Activated effector memory CD4-positive, alpha-beta T cell treated with anti-CD3 and anti-CD28 coated beads, Interleukin-2, amount 50 U/mL, for 16 hours (primary cell): Measurements from ENCODE around the gene PHC1.

Source experiments
- DNase-seq: peaks from one replicate; pipeline ENCODE4 v3.0.0-alpha.2; 2020

The PHC1 gene

GRCh38 chr12:8950702-8951478, 36.6 kb downstream of the PHC1 start:
- DNase-seq = peak; percentile 66

DNA sequence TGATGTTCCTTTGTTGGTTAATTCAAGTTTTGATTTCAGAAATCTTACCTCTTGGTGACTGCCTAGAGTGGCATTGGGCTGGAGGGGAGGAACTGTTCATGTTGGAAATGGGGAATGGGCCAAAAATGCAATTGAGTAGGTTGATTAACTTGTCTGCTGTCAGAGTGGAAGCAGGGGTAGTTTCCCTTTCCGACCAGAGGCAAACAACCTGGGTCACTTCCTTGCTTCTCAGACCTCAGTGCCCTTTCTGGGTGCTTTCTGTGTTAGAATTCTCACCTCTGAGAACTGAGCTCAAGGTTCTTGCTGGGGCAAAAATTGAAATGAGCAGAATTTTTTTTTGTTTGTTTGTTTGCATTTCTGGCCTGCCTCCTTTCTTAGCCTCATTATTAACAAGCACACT, 37.4 kb downstream of the PHC1 start:
- peak; percentile 67 for DNase-seq

- peak; percentile 85 for DNase-seq
Measured at GRCh38 chr12:8953773-8954402, 39.6 kb downstream of the PHC1 start.

- no peak for DNase-seq
Measured at GRCh38 chr12:8956073-8956472, 41.8 kb downstream of the PHC1 start.

GRCh38 chr12:8956772-8957171, 42.5 kb downstream of the PHC1 start:
- no peak for DNase-seq

DNA sequence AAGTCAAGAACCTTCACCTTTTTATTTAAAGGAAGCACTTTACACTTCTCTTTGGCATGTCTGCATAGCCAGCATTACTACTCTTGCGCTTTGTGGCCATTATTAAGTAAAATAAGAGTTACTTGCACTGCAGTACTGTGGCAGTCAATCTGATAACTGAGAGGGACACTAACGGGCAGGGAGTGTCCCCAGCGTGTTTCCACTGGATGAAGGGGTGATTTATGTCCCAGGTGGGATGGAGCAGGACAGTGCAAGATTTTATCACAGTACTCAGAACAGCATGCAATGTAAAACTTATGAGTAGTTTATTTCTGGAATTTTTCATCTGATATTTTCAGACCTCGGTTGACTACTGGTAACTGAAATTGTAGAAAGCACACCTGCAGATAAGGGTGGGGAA, 43.3 kb downstream of the PHC1 start:
- DNase-seq = no peak

DNA sequence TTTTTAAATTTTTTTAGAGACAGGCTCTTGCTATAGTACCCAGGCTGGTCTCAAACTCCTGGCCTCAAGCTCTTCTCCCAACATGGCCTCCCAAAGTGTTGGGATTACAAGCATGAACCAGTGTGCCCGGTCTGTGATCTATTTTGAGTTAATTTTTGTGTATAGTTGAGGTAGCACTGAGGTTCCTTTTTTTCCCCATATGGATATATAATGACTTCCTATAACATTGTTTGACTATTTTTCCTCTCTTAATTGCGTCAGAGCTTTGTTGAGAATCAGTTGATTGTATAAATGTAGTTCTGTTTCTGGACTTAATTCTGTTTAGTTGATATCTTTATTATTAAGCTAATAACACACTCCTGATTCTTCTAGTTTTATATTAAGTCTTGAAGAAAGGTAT, 43.8 kb downstream of the PHC1 start:
- no peak for DNase-seq

- no peak for DNase-seq
Measured at GRCh38 chr12:8960176-8960575, 45.9 kb downstream of the PHC1 start.

DNA sequence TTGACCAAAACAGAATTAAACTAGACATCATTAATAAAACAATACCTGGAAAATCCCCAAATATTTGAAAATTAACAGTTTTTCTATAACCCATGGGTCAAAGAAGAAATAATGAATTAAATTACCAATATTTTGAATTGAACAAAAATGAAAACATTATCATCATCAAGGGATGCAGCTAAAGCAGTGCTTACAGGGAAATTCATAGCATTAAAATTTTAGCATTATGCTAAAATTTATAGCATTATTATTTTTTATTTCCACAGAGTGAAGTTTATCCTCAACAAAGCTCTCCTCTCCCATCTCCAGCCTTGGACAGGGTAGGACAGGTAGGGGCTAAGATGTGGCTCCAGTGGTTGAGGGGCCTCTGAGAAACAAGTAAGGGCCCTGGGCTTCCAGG, 54.5 kb downstream of the PHC1 start:
- DNase-seq = no peak

DNA sequence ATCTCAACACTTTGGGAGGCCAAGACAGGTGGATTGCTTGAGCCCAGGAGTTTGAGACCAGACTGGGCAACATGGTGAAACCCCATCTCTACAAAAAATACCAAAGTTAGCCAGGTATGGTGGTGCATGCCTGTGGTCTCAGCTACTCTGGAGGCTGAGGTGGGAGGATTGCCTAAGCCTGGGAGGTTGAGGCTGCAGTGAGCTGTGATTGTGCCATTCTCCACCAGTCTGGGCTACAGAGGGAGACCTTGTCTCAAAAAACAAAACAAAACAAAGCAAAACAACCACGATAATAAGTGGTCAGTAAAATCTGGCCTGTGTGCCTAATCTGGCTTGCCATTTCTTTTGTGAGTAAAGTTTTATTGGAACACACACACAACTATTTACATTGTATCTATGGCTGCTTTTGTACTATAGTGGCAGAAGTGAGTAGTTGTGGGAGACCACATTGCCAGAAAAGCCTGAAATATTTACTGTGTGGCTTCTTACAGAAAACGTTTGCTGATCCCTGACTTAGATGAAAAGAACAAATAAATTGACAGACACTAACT, 55.6 kb downstream of the PHC1 start:
- no peak for DNase-seq

- DNase-seq = no peak
Measured at GRCh38 chr12:8970432-8970831, 56.1 kb downstream of the PHC1 start.

- DNase-seq = no peak
Measured at GRCh38 chr12:8980137-8980536, 65.8 kb downstream of the PHC1 start.

- DNase-seq = no peak
Measured at GRCh38 chr12:8985213-8985754, 71.0 kb downstream of the PHC1 start.

DNA sequence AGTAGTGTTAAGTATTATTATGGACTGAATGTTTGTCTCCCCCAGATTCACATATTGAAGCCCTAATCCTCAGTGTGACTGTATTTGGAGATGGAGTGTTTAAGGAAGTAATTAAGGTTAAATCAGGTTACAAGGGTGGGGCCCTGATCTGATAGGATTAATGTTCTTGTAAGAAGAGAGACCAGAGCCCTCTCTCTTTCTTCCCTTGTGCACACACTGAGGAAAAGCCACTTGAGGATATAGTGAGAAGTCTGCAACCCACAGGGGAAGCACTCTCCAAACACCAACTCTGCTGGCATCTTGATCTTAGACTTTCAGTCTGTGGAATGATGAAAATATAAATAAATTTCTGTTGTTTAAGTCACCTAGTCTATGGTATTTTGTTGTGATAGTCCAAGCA, 72.9 kb downstream of the PHC1 start:
- no peak for DNase-seq

DNA sequence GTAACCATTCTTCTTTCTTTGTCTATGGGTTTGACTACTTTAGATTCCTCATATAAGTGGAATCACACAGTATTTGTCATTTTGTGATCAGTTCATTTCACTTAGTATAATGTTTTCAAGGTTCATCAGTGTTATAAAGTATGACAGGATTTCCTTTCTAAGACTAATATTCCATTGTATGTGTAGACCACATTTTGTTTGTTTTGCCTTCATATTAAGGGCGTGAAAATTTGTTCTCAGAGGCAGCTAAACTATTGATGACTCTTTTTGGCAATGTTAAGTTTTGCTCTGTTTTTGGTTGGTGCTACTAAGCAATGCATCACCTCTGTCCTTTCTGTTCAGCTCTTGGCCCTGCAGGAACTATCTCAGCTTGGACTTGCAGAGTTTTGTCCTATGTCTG, 73.4 kb downstream of the PHC1 start:
- DNase-seq = no peak

DNA sequence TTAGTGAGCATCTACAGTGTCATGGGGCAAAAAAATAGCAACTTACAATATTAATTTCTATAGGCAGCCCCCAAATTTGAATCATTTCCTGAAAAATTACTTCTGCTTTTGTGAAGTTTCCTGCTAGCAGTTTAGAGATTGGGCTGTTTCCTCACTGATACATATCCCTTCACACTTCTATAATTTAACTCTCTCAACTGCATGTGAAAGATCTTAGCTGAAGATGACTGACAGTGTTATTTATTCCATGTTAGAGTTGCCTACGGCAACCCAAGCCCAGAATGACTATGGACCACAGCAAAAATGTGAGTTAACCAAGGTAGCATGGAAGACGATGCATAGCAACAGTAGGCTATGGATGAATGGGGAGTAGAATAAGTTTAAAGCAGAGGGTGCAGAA, 75.1 kb downstream of the PHC1 start, which contains the start of gene KLRG1:
Gene KLRG1 (plus strand): TSS at position 134 of the 400 bp plus-strand sequence. CDS start 90 bp downstream, at position 224.
- no peak for DNase-seq
